ENCODE measurements around the gene PA2G4.

DNA sequence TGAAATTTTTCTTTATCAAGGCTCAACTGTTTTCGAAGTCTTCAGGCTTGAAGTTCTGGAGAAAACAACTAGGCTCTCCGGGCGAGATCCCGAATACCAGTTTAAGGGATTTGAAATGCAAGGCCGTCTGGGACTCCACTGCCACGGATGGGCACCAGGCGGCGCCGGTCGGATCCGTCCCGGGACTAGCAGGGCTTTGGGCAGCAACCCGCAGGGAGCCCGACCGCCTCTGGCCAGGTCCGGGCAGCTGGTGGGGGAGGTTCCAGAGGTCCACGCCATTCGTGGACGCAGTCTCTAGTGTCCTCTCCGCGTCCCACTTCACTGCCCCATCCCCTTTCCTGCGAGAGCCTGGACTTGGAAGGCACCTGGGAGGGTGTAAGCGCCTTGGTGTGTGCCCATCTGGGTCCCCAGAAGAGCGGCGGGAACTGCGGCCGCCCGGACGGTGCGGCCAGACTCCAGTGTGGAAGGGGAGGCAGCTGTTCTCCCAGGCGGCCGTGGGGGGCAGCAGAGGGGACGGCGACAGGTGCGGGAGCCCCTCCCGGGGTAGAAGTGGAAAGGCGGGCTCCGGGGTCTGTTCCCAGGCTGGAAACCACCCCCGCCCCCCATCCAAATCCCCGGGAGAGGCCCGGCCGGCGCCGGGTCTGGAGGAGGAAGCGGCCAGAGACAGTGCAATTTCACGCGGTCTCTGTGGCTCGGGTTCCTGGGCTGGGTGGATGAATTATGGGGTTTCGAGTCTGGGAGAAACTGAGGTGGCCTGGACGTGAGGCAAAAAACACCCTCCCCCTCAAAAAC is 25.2 kb upstream of the PA2G4 start:
- TF ChIP-seq, protein P1, sequence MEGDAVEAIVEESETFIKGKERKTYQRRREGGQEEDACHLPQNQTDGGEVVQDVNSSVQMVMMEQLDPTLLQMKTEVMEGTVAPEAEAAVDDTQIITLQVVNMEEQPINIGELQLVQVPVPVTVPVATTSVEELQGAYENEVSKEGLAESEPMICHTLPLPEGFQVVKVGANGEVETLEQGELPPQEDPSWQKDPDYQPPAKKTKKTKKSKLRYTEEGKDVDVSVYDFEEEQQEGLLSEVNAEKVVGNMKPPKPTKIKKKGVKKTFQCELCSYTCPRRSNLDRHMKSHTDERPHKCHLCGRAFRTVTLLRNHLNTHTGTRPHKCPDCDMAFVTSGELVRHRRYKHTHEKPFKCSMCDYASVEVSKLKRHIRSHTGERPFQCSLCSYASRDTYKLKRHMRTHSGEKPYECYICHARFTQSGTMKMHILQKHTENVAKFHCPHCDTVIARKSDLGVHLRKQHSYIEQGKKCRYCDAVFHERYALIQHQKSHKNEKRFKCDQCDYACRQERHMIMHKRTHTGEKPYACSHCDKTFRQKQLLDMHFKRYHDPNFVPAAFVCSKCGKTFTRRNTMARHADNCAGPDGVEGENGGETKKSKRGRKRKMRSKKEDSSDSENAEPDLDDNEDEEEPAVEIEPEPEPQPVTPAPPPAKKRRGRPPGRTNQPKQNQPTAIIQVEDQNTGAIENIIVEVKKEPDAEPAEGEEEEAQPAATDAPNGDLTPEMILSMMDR (IDR thresholded peaks at IDR 0.05) = peak; percentile 99
- no peak for TF ChIP-seq ZFX (IDR thresholded peaks at IDR 0.05; ENCODE audit: borderline replicate concordance)
